ENCODE data around the gene DEDD.

Gene DEDD

DNA sequence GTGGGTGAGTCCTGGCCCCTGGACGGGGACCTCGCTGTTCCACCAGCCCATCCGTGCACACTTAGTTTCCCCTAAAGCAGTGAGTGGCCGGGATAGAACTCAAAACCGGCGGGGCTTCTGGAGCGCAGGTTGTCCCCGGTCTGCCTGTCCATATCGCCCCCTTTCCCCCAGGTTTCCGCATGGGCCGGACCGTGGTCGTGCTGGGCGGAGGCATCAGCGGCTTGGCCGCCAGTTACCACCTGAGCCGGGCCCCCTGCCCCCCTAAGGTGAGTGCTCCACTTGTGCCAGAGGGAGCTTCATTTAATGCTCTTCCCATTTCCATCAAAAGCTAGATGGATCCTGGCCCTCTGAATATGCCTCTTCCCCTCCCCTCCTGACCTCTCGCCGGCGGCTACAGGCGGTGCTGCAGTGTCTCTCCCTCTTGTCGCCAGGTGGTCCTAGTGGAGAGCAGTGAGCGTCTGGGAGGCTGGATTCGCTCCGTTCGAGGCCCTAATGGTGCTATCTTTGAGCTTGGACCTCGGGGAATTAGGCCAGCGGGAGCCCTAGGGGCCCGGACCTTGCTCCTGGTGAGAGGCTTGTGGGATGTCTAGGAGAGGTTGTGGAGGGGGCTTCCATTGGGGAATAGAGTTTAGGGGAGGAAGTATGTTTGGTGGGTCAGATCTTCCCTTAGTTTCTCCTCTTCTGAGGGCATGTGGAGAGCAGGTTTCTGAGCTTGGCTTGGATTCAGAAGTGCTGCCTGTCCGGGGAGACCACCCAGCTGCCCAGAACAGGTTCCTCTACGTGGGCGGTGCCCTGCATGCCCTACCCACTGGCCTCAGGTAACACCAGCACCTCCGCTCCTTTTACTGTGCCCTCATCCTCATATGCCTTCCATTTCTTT lies 34.4 kb upstream of the DEDD start:
- Histone ChIP-seq H3K27me3 (no peaks in the 10 kb centered on the region), H3K4me1 (peaks cover 0 to 31% (median 19%) of the 10 kb centered on the region in 4 donors), H3K36me3 (peaks cover 8 to 68% (median 34%) of the 10 kb centered on the region in 3 donors), H3K4me3 (peak overlapping the region; percentile 75 to 82), H3K9me3 (no peaks in the 10 kb centered on the region), H3K27ac (peak overlapping the region; percentile 93 to 95)
- intact Hi-C loops (cut with DNase I; ENCODE audit: low total_unique reads) = no loop called here
- TF ChIP-seq CTCF (IDR thresholded peaks at IDR 0.05) = no peak
- DNase-seq = no peak

- Histone ChIP-seq H3K9me3 (no peaks in the 10 kb centered on the region), H3K4me3 (peak within 1 kb of the TSS; percentile 75 to 82), H3K27ac (peak within 1 kb of the TSS; percentile 93 to 95), H3K4me1 (peaks cover 0 to 33% (median 27%) of the 10 kb centered on the region in 4 donors), H3K36me3 (peaks cover 0 to 67% (median 28%) of the 10 kb centered on the region in 3 donors), H3K27me3 (no peaks in the 10 kb centered on the region)
- DNase-seq = peak; percentile 98 to 99
- TF ChIP-seq CTCF (IDR thresholded peaks at IDR 0.05) = peak; percentile 24 to 29
- intact Hi-C loops (cut with DNase I; ENCODE audit: low total_unique reads) = no loop called here
Measured at GRCh38 chr1:161165742-161166668, 33.5 kb upstream of the DEDD start, which contains the start of gene PPOX. Gene PPOX, plus strand, starts transcription at chr1:161166426. Its CDS starts 422 bp downstream, at chr1:161166848.

DNA sequence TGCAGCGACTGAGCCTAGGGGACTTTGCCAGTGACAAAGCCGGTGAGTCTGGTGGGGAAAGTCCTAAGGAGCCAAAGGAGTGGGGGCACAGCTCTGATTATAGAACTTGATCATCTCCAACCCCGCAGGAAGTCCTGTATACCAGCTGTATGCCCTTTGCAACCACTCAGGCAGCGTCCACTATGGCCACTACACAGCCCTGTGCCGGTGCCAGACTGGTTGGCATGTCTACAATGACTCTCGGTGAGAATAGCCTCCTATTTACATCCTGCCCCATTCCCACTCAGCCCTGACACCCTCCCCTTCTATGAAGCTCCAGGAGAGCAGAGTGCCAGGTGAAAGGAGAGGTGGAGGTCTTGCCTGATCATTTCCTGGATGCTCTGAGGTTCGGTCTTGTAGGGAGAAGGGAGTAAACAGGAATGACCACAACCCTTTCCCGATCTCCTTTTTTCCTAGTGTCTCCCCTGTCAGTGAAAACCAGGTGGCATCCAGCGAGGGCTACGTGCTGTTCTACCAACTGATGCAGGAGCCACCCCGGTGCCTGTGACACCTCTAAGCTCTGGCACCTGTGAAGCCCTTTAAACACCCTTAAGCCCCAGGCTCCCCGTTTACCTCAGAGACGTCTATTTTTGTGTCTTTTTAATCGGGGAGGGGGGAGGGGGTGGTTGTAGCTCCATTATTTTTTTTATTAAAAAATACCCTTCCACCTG lies 32.6 kb upstream of the DEDD start:
- Histone ChIP-seq H3K9me3 (no peaks in the 10 kb centered on the region), H3K36me3 (peaks cover 0 to 57% (median 23%) of the 10 kb centered on the region in 3 donors), H3K27ac (peak overlapping the region; percentile 93 to 95), H3K27me3 (no peaks in the 10 kb centered on the region), H3K4me3 (peak overlapping the region; percentile 75 to 82), H3K4me1 (peaks cover 0 to 42% (median 36%) of the 10 kb centered on the region in 4 donors)
- intact Hi-C loops (cut with DNase I; ENCODE audit: low total_unique reads) = no loop called here
- DNase-seq = no peak
- TF ChIP-seq CTCF (IDR thresholded peaks at IDR 0.05) = no peak

DNA sequence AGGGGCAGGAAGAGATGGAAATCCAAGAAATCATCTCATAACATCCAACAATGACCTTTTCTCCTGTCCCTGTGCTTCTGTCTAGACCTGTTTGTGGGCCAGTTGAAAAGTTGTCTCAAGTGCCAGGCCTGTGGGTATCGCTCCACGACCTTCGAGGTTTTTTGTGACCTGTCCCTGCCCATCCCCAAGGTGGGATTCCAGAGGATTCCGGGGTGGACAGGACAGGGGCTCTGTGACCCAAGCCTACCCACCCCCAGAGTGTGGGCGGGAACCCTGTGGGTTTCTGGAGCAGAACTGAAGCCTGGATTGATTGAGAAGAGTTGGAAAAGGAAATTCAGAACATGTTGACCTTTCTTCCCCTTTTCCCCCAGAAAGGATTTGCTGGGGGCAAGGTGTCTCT lies 31.3 kb upstream of the DEDD start:
- peaks cover 0 to 49% (median 40%) of the 10 kb centered on the region in 4 donors for H3K4me1 ChIP-seq
- no peak for TF ChIP-seq CTCF (IDR thresholded peaks at IDR 0.05)
- no peak overlapping the region for H3K4me3 ChIP-seq
- H3K36me3 ChIP-seq = peaks cover 0 to 45% (median 15%) of the 10 kb centered on the region in 3 donors
- intact Hi-C loops (cut with DNase I; ENCODE audit: low total_unique reads) = no loop called here
- H3K27ac ChIP-seq = no peak overlapping the region
- H3K27me3 ChIP-seq = no peaks in the 10 kb centered on the region
- no peaks in the 10 kb centered on the region for H3K9me3 ChIP-seq
- DNase-seq = no peak

DNA sequence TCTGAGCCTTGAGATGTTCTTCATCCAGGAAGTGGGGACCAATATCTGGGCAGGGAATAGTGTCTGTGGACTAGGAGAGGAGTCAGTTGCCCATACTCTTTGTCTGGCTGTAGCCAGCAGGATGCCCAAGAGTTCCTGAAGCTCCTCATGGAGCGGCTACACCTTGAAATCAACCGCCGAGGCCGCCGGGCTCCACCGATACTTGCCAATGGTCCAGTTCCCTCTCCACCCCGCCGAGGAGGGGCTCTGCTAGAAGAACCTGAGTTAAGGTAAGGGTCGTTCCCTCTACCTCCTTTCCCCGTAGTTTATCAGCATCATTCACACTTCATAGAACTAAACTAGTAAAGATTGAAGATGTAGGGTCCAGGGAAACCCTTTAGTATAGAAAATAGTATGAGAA lies 30.3 kb upstream of the DEDD start:
- H3K36me3 ChIP-seq = peaks cover 0 to 48% (median 15%) of the 10 kb centered on the region in 3 donors
- TF ChIP-seq CTCF (IDR thresholded peaks at IDR 0.05) = no peak
- H3K4me1 ChIP-seq = peaks cover 0 to 51% (median 40%) of the 10 kb centered on the region in 4 donors
- H3K9me3 ChIP-seq = no peaks in the 10 kb centered on the region
- H3K27me3 ChIP-seq = no peaks in the 10 kb centered on the region
- DNase-seq = peak in 1 of 2 donors; percentile 60
- no peak overlapping the region for H3K27ac ChIP-seq
- intact Hi-C loops (cut with DNase I; ENCODE audit: low total_unique reads) = no loop called here
- no peak overlapping the region for H3K4me3 ChIP-seq

All from tibial artery (tissue), 4 donors.